ENCODE data around the gene KLHL9. TPM values are rescaled to one million over a fixed set of nuclear protein-coding genes. Genes with fewer than 3 reads are reported as not detected.

The KLHL9 gene
- total RNA-seq, 5 donors from 2014 or later (not counting 1 experiment from before 2014, with no cell fraction given) = 14.1 to 27.7 (median 26.0) TPM

DNA sequence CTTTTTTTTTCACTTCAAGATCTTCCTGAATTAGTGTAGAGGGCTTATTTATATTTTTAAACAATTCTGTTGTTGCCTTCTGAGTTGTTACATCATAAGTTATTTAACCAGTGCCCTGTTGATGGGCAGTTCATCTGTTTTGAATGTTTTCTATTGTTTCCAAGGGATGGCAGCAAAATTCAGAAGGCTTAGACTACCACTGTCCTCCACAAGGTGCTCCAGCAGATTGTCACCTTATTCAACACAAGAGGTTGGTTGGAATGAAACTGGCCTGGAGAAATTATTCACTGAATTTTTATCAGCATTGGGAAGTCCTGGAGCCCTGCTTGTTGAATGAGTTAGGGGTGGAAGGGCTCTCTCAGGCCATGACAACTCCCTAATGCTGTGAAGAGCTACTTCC lies 1.3 kb upstream of the KLHL9 start:
- Mint-ChIP-seq H3K4me3 (peak overlapping the region; percentile 88 to 93 (median 89)), H3K27me3 (peaks cover 6 to 9% of the 10 kb centered on the region in 2 donors), H3K36me3 (peaks cover 16% of the 10 kb centered on the region), H3K27ac (peak overlapping the region; percentile 79 to 94), H3K4me1 (peaks cover 42 to 45% (median 44%) of the 10 kb centered on the region in 3 donors), H3K9me3 (no peaks in the 10 kb centered on the region)
- DNase-seq (no peak), ATAC-seq (replicated peaks in 1 of 4) (no peak)
- ChIA-PET CTCF (interaction anchor here (0.6 to 1.1 kb wide), 2 partner anchors 10 to 112 kb away, joined by 4 to 5 read pairs; no protein-coding TSS in a partner anchor), POLR2A (interaction anchor here in 1 of 2 donors (0.6 kb wide), 1 partner anchor 465 kb away, joined by 3 read pairs; no protein-coding TSS in a partner anchor)
- Histone ChIP-seq H3K4me3 (ENCODE audit: control insufficient read depth in 1 of 2, extremely low read depth in 1 of 2, low read length in 1 of 2) (no peak overlapping the region), H3K4me1 (ENCODE audit: control insufficient read depth in 1 of 2, extremely low read depth in 1 of 2, insufficient read depth in 2 of 2, low read length in 2 of 2) (peaks cover 12 to 23% of the 10 kb centered on the region in 2 experiments), H3K9me3 (no peaks in the 10 kb centered on the region), H3K36me3 (ENCODE audit: control insufficient read depth in 2 of 2, extremely low read depth in 1 of 2, insufficient read depth in 1 of 2, low read length in 1 of 2) (peaks cover 0 to 15% of the 10 kb centered on the region in 2 donors), H3K27me3 (replicated peaks in 1 of 2; ENCODE audit: control insufficient read depth in 2 of 2, extremely low read depth in 1 of 2, insufficient read depth in 2 of 2, low read length in 1 of 2) (no peaks in the 10 kb centered on the region), H3K27ac (ENCODE audit: low read length) (no peak overlapping the region)

- POLR2A ChIA-PET = interaction anchor here in 1 of 2 donors (0.6 kb wide), 1 partner anchor 20 kb away, joined by 8 read pairs; no protein-coding TSS in a partner anchor
- DNase-seq (no peak), ATAC-seq (replicated peaks in 1 of 4) (no peak)
- Histone ChIP-seq H3K27me3 (replicated peaks in 1 of 2; ENCODE audit: control insufficient read depth in 2 of 2, extremely low read depth in 1 of 2, insufficient read depth in 2 of 2, low read length in 1 of 2) (no peaks in the 10 kb centered on the region), H3K4me1 (ENCODE audit: control insufficient read depth in 1 of 2, extremely low read depth in 1 of 2, insufficient read depth in 2 of 2, low read length in 2 of 2) (peaks cover 21 to 26% of the 10 kb centered on the region in 2 experiments), H3K27ac (ENCODE audit: low read length) (no peak overlapping the region), H3K36me3 (ENCODE audit: control insufficient read depth in 2 of 2, extremely low read depth in 1 of 2, insufficient read depth in 1 of 2, low read length in 1 of 2) (peaks cover 0 to 26% of the 10 kb centered on the region in 2 donors), H3K4me3 (ENCODE audit: control insufficient read depth in 1 of 2, extremely low read depth in 1 of 2, low read length in 1 of 2) (no peak overlapping the region), H3K9me3 (no peaks in the 10 kb centered on the region)
- CTCF ChIA-PET = interaction anchor here (0.6 to 1.8 kb wide), 9 partner anchors 9 to 1868 kb away, joined by 3 to 5 read pairs (median 3); no protein-coding TSS in a partner anchor
- no CpG with 5 or more reads among the region's 2 CpGs for WGBS (ENCODE audit: insufficient coverage)
- no peaks in the 10 kb centered on the region for H3K9me3 Mint-ChIP-seq
- H3K27ac Mint-ChIP-seq = peak overlapping the region in 1 of 2 donors; percentile 22
- peaks cover 70 to 72% (median 71%) of the 10 kb centered on the region in 3 donors for H3K4me1 Mint-ChIP-seq
- H3K27me3 Mint-ChIP-seq = no peaks in the 10 kb centered on the region
- peak overlapping the region; percentile 88 to 93 (median 89) for H3K4me3 Mint-ChIP-seq
- H3K36me3 Mint-ChIP-seq = peaks cover 16% of the 10 kb centered on the region
Observed at GRCh38 chr9:21333226-21333625, 2.0 kb downstream of the KLHL9 start.

DNA sequence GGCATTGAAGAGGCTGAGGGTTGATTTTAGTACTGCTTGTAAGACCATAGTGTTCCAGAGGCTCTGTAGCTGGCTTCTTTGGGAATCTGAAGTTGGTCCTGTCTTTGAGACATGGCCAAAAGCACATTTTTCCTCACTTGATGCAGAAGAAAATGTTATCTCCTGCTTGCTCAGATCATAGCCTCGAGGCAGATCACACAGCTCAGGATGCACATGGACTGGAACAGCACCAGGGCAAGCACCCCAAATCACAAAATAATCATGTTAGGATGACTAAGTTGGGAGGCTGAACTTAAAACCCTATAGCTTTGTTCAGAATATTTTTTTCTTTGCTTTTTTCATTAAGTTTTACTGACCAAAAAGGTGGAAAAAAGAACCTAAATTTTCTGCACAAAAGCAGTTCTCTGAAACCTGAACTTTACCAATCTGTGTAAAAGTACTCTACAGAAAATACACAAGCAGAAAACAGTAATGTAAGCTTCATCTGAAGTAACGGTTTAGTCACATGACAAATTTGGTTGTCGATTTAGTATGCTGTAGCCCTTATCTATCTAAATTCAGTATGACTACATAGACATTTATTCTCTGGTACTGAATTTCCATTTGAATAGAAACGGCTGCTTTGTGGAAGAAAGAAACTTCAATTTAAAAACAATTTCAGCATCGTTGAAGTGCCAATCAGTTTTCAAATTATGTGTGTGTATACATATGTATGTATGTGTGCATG lies 3.4 kb downstream of the KLHL9 start:
- H3K27me3 Mint-ChIP-seq = no peaks in the 10 kb centered on the region
- H3K36me3 Mint-ChIP-seq = peaks cover 16% of the 10 kb centered on the region

DNA sequence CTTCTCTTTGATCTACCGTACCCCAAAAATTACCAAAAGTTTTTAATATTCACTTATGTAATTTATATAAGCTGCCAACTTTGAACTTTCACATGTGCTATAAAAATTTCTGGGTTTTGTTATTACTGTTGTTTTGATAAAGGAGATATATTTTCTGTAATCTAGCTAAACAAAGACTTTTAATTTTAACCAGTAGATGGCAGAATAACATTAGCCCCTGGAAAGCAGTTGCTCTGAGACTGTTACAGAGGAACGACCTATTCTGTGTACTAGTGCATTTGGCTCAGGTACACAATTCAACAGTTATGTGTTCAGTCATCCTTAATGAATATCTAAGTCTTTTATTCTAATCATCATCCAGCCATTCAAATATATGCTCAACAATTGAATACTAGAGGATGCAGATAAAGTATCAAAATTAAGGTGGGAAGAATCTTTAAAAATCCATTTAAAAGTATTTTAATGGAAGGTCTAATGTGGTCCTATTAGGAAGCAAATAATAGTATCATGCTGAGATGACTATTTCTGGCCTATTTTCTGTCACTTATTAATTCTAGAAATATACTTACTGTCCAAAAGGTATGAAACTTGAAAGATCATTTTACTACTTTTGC lies 8.6 kb downstream of the KLHL9 start:
- Histone ChIP-seq H3K4me1 (ENCODE audit: control insufficient read depth in 1 of 2, extremely low read depth in 1 of 2, insufficient read depth in 2 of 2, low read length in 2 of 2) (peaks cover 5 to 17% of the 10 kb centered on the region in 2 experiments), H3K9me3 (no peaks in the 10 kb centered on the region), H3K27ac (ENCODE audit: low read length) (no peak overlapping the region), H3K27me3 (replicated peaks in 1 of 2; ENCODE audit: control insufficient read depth in 2 of 2, extremely low read depth in 1 of 2, insufficient read depth in 2 of 2, low read length in 1 of 2) (no peaks in the 10 kb centered on the region), H3K4me3 (ENCODE audit: control insufficient read depth in 1 of 2, extremely low read depth in 1 of 2, low read length in 1 of 2) (no peak overlapping the region), H3K36me3 (ENCODE audit: control insufficient read depth in 2 of 2, extremely low read depth in 1 of 2, insufficient read depth in 1 of 2, low read length in 1 of 2) (peaks cover 0 to 37% of the 10 kb centered on the region in 2 donors)
- H3K9me3 Mint-ChIP-seq = no peaks in the 10 kb centered on the region
- peak; percentile 80 to 91 (median 88) for ATAC-seq (replicated peaks in 1 of 4)
- no peaks in the 10 kb centered on the region for H3K27me3 Mint-ChIP-seq
- ChIA-PET CTCF (interaction anchor here (0.6 to 2.5 kb wide), 60 partner anchors 8 to 687 kb away, joined by 3 to 80 read pairs (median 4); partner anchors contain the start of genes KLHL9 (in 2 of the 2), IFNA8 (in 1 of the 2) and MTAP (in 1 of the 2)), POLR2A (interaction anchor here in 1 of 2 donors (0.6 to 0.8 kb wide), 4 partner anchors 71 to 379 kb away, joined by 3 to 4 read pairs (median 4); no protein-coding TSS in a partner anchor)
- H3K4me3 Mint-ChIP-seq = no peak overlapping the region
- peak overlapping the region; percentile 62 to 74 for H3K27ac Mint-ChIP-seq
- peaks cover 21% of the 10 kb centered on the region for H3K36me3 Mint-ChIP-seq
- WGBS (ENCODE audit: insufficient coverage) = no CpG with 5 or more reads among the region's 2 CpGs
- DNase-seq = peak in 4 of 35 experiments; percentile 3 to 74 (median 5)
- H3K4me1 Mint-ChIP-seq = peaks cover 50 to 59% (median 53%) of the 10 kb centered on the region in 3 donors

More for the DNA sequence above, 3.4 kb downstream of the KLHL9 start:
- CTCF ChIA-PET = interaction anchor here (0.6 to 1.7 kb wide), 4 partner anchors 9 to 143 kb away, joined by 3 read pairs; no protein-coding TSS in a partner anchor
- no CpG with 5 or more reads among the region's 5 CpGs for WGBS (ENCODE audit: insufficient coverage)
- no peaks in the 10 kb centered on the region for H3K9me3 Mint-ChIP-seq
- H3K27ac Mint-ChIP-seq = peak overlapping the region; percentile 46 to 55
- ATAC-seq (replicated peaks in 1 of 4) (no peak), DNase-seq (no peak)
- peaks cover 26 to 27% of the 10 kb centered on the region in 2 experiments for H3K4me1 ChIP-seq (ENCODE audit: control insufficient read depth in 1 of 2, extremely low read depth in 1 of 2, insufficient read depth in 2 of 2, low read length in 2 of 2)
- H3K27me3 ChIP-seq (replicated peaks in 1 of 2; ENCODE audit: control insufficient read depth in 2 of 2, extremely low read depth in 1 of 2, insufficient read depth in 2 of 2, low read length in 1 of 2) = no peaks in the 10 kb centered on the region
- no peak overlapping the region for H3K4me3 ChIP-seq (ENCODE audit: control insufficient read depth in 1 of 2, extremely low read depth in 1 of 2, low read length in 1 of 2)
- H3K4me3 Mint-ChIP-seq = peak overlapping the region; percentile 28 to 89 (median 50)
- H3K36me3 ChIP-seq (ENCODE audit: control insufficient read depth in 2 of 2, extremely low read depth in 1 of 2, insufficient read depth in 1 of 2, low read length in 1 of 2) = peaks cover 0 to 26% of the 10 kb centered on the region in 2 donors
- H3K9me3 ChIP-seq = no peaks in the 10 kb centered on the region
- POLR2A ChIA-PET = interaction anchor here in 1 of 2 donors (0.7 kb wide), 1 partner anchor 377 kb away, joined by 3 read pairs; no protein-coding TSS in a partner anchor
- H3K4me1 Mint-ChIP-seq = peaks cover 84 to 85% (median 84%) of the 10 kb centered on the region in 3 donors
- no peak overlapping the region for H3K27ac ChIP-seq (ENCODE audit: low read length)

DNA sequence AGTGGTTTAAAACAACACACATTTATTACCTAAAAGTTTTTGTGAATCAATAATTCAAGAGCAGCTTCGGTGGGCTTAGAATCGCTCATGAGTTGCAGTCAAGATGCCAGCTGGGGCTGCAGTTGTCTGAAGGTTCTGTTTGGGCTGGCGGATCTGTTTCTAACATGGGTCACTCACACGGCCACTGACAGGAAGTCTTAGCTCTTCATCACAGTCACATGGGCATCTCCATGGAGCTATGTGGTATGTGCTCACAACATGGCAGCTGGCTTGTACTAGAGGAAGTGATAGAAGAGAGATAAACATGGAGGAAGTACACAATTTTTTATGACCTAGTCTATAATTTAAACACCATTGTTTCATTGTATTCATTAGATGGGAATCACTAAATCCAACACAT lies 11.2 kb downstream of the KLHL9 start:
- DNase-seq = no peak
- Mint-ChIP-seq H3K9me3 (no peaks in the 10 kb centered on the region), H3K36me3 (peaks cover 21% of the 10 kb centered on the region), H3K27ac (peak overlapping the region; percentile 31 to 37), H3K4me3 (no peak overlapping the region), H3K27me3 (no peaks in the 10 kb centered on the region), H3K4me1 (peaks cover 27 to 37% (median 32%) of the 10 kb centered on the region in 3 donors)
- ATAC-seq (replicated peaks in 1 of 4) = no peak
- Histone ChIP-seq H3K4me1 (ENCODE audit: control insufficient read depth in 1 of 2, extremely low read depth in 1 of 2, insufficient read depth in 2 of 2, low read length in 2 of 2) (peaks cover 0 to 10% of the 10 kb centered on the region in 2 experiments), H3K4me3 (ENCODE audit: control insufficient read depth in 1 of 2, extremely low read depth in 1 of 2, low read length in 1 of 2) (no peak overlapping the region), H3K27me3 (replicated peaks in 1 of 2; ENCODE audit: control insufficient read depth in 2 of 2, extremely low read depth in 1 of 2, insufficient read depth in 2 of 2, low read length in 1 of 2) (no peaks in the 10 kb centered on the region), H3K36me3 (ENCODE audit: control insufficient read depth in 2 of 2, extremely low read depth in 1 of 2, insufficient read depth in 1 of 2, low read length in 1 of 2) (peaks cover 0 to 30% of the 10 kb centered on the region in 2 donors), H3K27ac (ENCODE audit: low read length) (no peak overlapping the region), H3K9me3 (no peaks in the 10 kb centered on the region)
- POLR2A ChIA-PET = no interaction called here
- CTCF ChIA-PET = interaction anchor here (0.7 to 1.2 kb wide), 7 partner anchors 9 to 464 kb away, joined by 3 to 4 read pairs (median 3); no protein-coding TSS in a partner anchor
- WGBS (ENCODE audit: insufficient coverage) = 90% methylated on average over 2 of the region's 4 CpGs
